ENCODE measurements around the gene BST1. TPM values are rescaled to one million over a fixed set of nuclear protein-coding genes. Genes with fewer than 3 reads are reported as not detected.
A peak's percentile ranks its signal among the peaks of the same experiment; 100 is the strongest.

BST1 gene
- total RNA-seq, 1 experiment from 2014 or later = 0.41 TPM

GRCh38 chr4:15654593-15655222, 48.2 kb upstream of the BST1 start:
- Mint-ChIP-seq H3K4me1 (ENCODE audit: low read depth, unreplicated experiment) (peaks cover 12% of the 10 kb centered on the region), H3K4me3 (ENCODE audit: unreplicated experiment) (peak overlapping the region; percentile 95), H3K27me3 (ENCODE audit: insufficient read depth, unreplicated experiment) (no peaks in the 10 kb centered on the region), H3K9me3 (ENCODE audit: unreplicated experiment) (no peaks in the 10 kb centered on the region), H3K36me3 (ENCODE audit: insufficient read depth, unreplicated experiment) (peaks cover 23% of the 10 kb centered on the region), H3K27ac (ENCODE audit: unreplicated experiment) (peak overlapping the region; percentile 99)
- no peaks in the 10 kb centered on the region for H3K27me3 ChIP-seq (replicated peaks; ENCODE audit: control insufficient read depth, insufficient read depth, low read length)
- ChIA-PET CTCF (interaction anchor here (1.1 to 2.6 kb wide), 2 partner anchors 27 to 175 kb away, joined by 3 to 13 read pairs; partner anchors contain the start of gene FAM200B), POLR2A (interaction anchor here (1.0 to 1.9 kb wide), 2 partner anchors 27 to 175 kb away, joined by 3 to 7 read pairs; partner anchors contain the start of gene FAM200B)
- intact Hi-C loops (cut with micrococcal nuclease; ENCODE audit: unreplicated experiment) = loop anchor here (1.0 to 10.0 kb wide), 3 partner anchors 27 to 420 kb away; partner anchors contain the start of gene FAM200B
- H3K4me1 ChIP-seq = peaks cover 12% of the 10 kb centered on the region
- no peaks in the 10 kb centered on the region for H3K36me3 ChIP-seq (ENCODE audit: control insufficient read depth, insufficient read depth, low read length)
- peak; percentile 54 to 59 for DNase-seq
- peak overlapping the region; percentile 65 for H3K4me3 ChIP-seq (ENCODE audit: low read depth, low read length)
- BruUV-seq (replicated peaks) = no TSS peak
- no peaks in the 10 kb centered on the region for H3K9me3 ChIP-seq
- TF ChIP-seq CTCF (IDR thresholded peaks at IDR 0.05; ENCODE audit: insufficient read depth in 1 of 2, low read depth in 1 of 2, low read length in 1 of 2, severe bottlenecking in 1 of 2, unreplicated experiment in 1 of 2) = no peak

GRCh38 chr4:15655223-15656037, 47.4 kb upstream of the BST1 start, which contains the start of gene FBXL5:
TSS of gene FBXL5 (minus strand) at chr4:15655357. CDS start at chr4:15655287, 70 bp downstream.
- ChIA-PET POLR2A (interaction anchor here (0.8 to 1.9 kb wide), 3 partner anchors 8 to 176 kb away, joined by 3 to 7 read pairs (median 6); partner anchors contain the start of gene FAM200B), CTCF (interaction anchor here (2.6 kb wide), 1 partner anchor 176 kb away, joined by 13 read pairs; no protein-coding TSS in a partner anchor)
- Mint-ChIP-seq H3K4me1 (ENCODE audit: low read depth, unreplicated experiment) (peaks cover 6% of the 10 kb centered on the region), H3K27me3 (ENCODE audit: insufficient read depth, unreplicated experiment) (no peaks in the 10 kb centered on the region), H3K4me3 (ENCODE audit: unreplicated experiment) (peak within 1 kb of the TSS; percentile 95), H3K9me3 (ENCODE audit: unreplicated experiment) (no peaks in the 10 kb centered on the region), H3K36me3 (ENCODE audit: insufficient read depth, unreplicated experiment) (peaks cover 23% of the 10 kb centered on the region), H3K27ac (ENCODE audit: unreplicated experiment) (peak within 1 kb of the TSS; percentile 99)
- peaks cover 6% of the 10 kb centered on the region for H3K4me1 ChIP-seq
- peak; percentile 65 to 88 for DNase-seq
- H3K27me3 ChIP-seq (replicated peaks; ENCODE audit: control insufficient read depth, insufficient read depth, low read length) = no peaks in the 10 kb centered on the region
- BruUV-seq (replicated peaks) = no TSS peak
- TF ChIP-seq CTCF (IDR thresholded peaks at IDR 0.05; ENCODE audit: insufficient read depth in 1 of 2, low read depth in 1 of 2, low read length in 1 of 2, severe bottlenecking in 1 of 2, unreplicated experiment in 1 of 2) = no peak
- H3K4me3 ChIP-seq (ENCODE audit: low read depth, low read length) = peak within 1 kb of the TSS; percentile 65
- no peaks in the 10 kb centered on the region for H3K9me3 ChIP-seq
- H3K36me3 ChIP-seq (ENCODE audit: control insufficient read depth, insufficient read depth, low read length) = no peaks in the 10 kb centered on the region
- intact Hi-C loops (cut with micrococcal nuclease; ENCODE audit: unreplicated experiment) = loop anchor here (1.0 to 10.0 kb wide), 2 partner anchors 26 to 421 kb away; partner anchors contain the start of gene FAM200B

- H3K27ac Mint-ChIP-seq (ENCODE audit: unreplicated experiment) = peak overlapping the region; percentile 99
- peaks cover 6% of the 10 kb centered on the region for H3K4me1 Mint-ChIP-seq (ENCODE audit: low read depth, unreplicated experiment)
- peak overlapping the region; percentile 95 for H3K4me3 Mint-ChIP-seq (ENCODE audit: unreplicated experiment)
- BruUV-seq (replicated peaks) = no TSS peak
- H3K27me3 Mint-ChIP-seq (ENCODE audit: insufficient read depth, unreplicated experiment) = no peaks in the 10 kb centered on the region
- Histone ChIP-seq H3K4me3 (ENCODE audit: low read depth, low read length) (peak overlapping the region; percentile 65), H3K36me3 (ENCODE audit: control insufficient read depth, insufficient read depth, low read length) (no peaks in the 10 kb centered on the region), H3K27me3 (replicated peaks; ENCODE audit: control insufficient read depth, insufficient read depth, low read length) (no peaks in the 10 kb centered on the region), H3K9me3 (no peaks in the 10 kb centered on the region), H3K4me1 (peaks cover 6% of the 10 kb centered on the region)
- no peak for TF ChIP-seq CTCF (IDR thresholded peaks at IDR 0.05; ENCODE audit: insufficient read depth in 1 of 2, low read depth in 1 of 2, low read length in 1 of 2, severe bottlenecking in 1 of 2, unreplicated experiment in 1 of 2)
- no peaks in the 10 kb centered on the region for H3K9me3 Mint-ChIP-seq (ENCODE audit: unreplicated experiment)
- intact Hi-C loops (cut with micrococcal nuclease; ENCODE audit: unreplicated experiment) = loop anchor here (10.0 kb wide), 1 partner anchor 421 kb away; no protein-coding TSS in a partner anchor
- POLR2A ChIA-PET = interaction anchor here (0.8 to 1.0 kb wide), 2 partner anchors 8 to 26 kb away, joined by 3 to 6 read pairs; partner anchors contain the start of gene FAM200B
- peak in 1 of 2 experiments; percentile 72 for DNase-seq
- H3K36me3 Mint-ChIP-seq (ENCODE audit: insufficient read depth, unreplicated experiment) = peaks cover 23% of the 10 kb centered on the region
- CTCF ChIA-PET = interaction anchor here (2.6 kb wide), 1 partner anchor 177 kb away, joined by 13 read pairs; no protein-coding TSS in a partner anchor
Measured at GRCh38 chr4:15656038-15656470, 46.8 kb upstream of the BST1 start.
